ENCODE results near the gene JKAMP.

- TF ChIP-seq CTCF (IDR thresholded peaks at IDR 0.05; ENCODE audit: low read length) (no peak), EZH2 (IDR thresholded peaks at IDR 0.05; ENCODE audit: borderline replicate concordance, low read length) (no peak)
Measured at GRCh38 chr14:59458486-59458885, 25.8 kb upstream of the JKAMP start.

All from OCI-LY1 (cell line).